Right kidney (tissue), 1 donor: ENCODE data around the gene TAS2R3.
A peak's percentile ranks its signal among the peaks of the same experiment; 100 is the strongest.

Experiments
- DNase-seq: peaks from one replicate; pipeline ENCODE4 v3.0.0-alpha.2; 2016

Gene TAS2R3

GRCh38 chr7:141785706-141786552, 22.0 kb downstream of the TAS2R3 start:
- peak; percentile 6 for DNase-seq

GRCh38 chr7:141788296-141788695, 24.4 kb downstream of the TAS2R3 start:
- DNase-seq: no peak

GRCh38 chr7:141789917-141790316, 26.0 kb downstream of the TAS2R3 start, which contains the start of gene TAS2R5:
TSS of gene TAS2R5 (plus strand) at chr7:141790217. CDS start at chr7:141790362, 145 bp downstream.
- DNase-seq: no peak

GRCh38 chr7:141792526-141792925, 28.6 kb downstream of the TAS2R3 start:
- no peak for DNase-seq
